ENCODE results near the gene GMPR2.

The GMPR2 gene

DNA sequence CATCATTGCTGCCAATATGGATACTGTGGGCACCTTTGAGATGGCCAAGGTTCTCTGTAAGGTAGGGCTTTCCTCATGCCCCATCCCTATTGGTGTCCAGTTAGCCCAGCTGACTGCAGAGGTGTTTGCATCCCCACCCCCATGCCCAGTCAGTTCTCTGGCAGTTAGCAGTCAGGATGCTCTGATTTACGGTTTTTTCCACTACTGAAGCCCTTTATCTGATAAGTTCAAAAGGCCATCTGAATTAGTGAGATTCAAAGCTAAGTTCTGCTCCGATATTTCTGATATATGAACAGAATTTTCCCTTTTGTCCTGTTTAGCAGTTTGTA lies 773 bp downstream of the GMPR2 start:
- TF ChIP-seq MYC (IDR thresholded peaks at IDR 0.05; ENCODE audit: low read depth, low read length) (no peak), POLR2A (IDR thresholded peaks at IDR 0.05; ENCODE audit: extremely low read depth, insufficient read length) (no peak)
- TF ChIP-seq, protein P1, sequence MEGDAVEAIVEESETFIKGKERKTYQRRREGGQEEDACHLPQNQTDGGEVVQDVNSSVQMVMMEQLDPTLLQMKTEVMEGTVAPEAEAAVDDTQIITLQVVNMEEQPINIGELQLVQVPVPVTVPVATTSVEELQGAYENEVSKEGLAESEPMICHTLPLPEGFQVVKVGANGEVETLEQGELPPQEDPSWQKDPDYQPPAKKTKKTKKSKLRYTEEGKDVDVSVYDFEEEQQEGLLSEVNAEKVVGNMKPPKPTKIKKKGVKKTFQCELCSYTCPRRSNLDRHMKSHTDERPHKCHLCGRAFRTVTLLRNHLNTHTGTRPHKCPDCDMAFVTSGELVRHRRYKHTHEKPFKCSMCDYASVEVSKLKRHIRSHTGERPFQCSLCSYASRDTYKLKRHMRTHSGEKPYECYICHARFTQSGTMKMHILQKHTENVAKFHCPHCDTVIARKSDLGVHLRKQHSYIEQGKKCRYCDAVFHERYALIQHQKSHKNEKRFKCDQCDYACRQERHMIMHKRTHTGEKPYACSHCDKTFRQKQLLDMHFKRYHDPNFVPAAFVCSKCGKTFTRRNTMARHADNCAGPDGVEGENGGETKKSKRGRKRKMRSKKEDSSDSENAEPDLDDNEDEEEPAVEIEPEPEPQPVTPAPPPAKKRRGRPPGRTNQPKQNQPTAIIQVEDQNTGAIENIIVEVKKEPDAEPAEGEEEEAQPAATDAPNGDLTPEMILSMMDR (IDR thresholded peaks at IDR 0.05; ENCODE audit: low read depth, low read length): no peak
- TF ChIP-seq, protein P2, sequence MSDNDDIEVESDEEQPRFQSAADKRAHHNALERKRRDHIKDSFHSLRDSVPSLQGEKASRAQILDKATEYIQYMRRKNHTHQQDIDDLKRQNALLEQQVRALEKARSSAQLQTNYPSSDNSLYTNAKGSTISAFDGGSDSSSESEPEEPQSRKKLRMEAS (IDR thresholded peaks at IDR 0.05; ENCODE audit: low read depth, low read length): no peak
- DNase-seq (ENCODE audit: low read depth): no peak
- peak overlapping the region; percentile 84 for H3K4me3 ChIP-seq (ENCODE audit: low read depth, low read length)

DNA sequence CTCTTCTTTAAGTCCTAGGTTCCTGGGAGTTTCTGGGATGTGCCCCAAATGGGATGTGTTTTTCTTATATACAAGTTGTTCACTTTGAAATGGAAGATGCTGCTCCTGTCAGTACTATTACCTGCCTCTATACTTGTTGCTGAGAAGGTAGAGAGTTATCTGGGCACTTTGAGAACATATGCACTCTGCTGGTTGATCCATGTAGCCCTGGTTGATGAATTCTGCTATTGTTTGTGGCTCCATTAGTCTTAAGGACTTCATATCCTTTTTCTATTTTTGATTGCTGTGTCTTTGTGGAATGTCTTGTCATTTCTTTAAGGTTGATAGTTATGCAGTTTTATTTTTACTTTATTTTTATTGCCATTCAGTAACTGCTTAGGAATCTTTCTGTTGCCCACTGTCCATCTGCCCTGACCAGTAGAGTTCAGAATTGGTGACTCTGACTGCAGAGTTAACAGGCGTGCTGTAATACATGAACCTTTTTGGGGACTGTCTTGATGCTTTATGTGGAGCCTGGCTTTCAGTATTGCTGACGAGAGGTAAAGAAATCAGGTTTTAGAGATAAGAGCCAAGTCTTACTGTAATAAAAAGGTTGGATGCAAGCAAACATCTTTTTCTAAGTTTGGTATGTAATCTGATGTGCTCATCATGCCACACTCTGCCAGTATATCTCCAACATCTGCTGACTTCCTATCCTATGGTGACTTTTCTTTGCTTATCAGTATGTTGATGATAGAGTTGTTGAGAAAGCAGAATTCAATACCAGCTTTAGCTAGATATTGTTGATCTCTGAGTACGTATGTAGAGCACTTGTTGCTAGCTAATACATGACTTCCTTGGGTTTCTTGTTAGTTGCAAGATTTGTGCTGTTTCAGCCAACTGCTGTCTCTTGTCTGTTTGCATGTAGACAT lies 1.6 kb downstream of the GMPR2 start:
- TF ChIP-seq MYC (IDR thresholded peaks at IDR 0.05; ENCODE audit: low read depth, low read length) (no peak), POLR2A (IDR thresholded peaks at IDR 0.05; ENCODE audit: extremely low read depth, insufficient read length) (no peak)
- TF ChIP-seq, protein P2 (IDR thresholded peaks at IDR 0.05; ENCODE audit: low read depth, low read length): no peak
- TF ChIP-seq, protein P1 (IDR thresholded peaks at IDR 0.05; ENCODE audit: low read depth, low read length): no peak
- no peak for DNase-seq (ENCODE audit: low read depth)
- peak overlapping the region; percentile 84 for H3K4me3 ChIP-seq (ENCODE audit: low read depth, low read length)

DNA sequence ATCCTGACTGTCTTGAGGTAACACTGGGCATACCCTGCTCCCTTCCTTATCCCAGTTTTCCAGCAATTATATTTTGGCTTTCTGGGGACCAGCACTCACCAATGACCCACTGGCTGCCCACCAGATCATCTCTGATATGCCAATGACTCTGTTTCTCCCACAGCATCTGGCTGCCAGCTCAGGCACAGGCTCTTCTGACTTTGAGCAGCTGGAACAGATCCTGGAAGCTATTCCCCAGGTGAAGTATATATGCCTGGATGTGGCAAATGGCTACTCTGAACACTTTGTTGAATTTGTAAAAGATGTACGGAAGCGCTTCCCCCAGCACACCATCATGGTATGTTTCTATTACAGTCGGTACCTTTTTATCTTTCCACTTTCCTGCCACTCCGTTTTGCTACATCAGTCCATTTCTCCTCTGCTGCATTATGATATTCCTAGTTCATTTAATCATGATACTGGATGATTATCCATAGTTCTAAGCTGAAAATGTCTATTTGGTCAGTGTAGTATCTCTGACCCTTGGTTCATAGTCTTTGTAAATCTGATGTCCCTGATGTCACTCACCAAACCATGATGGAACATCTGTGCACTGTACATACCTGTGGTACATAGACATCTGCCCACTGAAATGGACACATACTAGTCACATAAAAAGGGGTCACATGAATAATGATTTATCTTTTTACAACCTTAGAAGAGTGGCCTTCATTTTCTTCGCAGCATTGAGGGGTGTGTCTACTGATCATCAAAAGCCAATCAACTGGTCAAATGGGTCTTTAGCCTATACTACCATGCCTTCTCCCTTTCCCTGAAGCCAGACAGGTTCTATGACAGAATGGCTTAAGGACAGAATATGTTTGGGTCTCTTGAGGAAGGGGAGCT lies 3.3 kb downstream of the GMPR2 start:
- TF ChIP-seq, protein P2 (IDR thresholded peaks at IDR 0.05; ENCODE audit: low read depth, low read length): no peak
- TF ChIP-seq POLR2A (IDR thresholded peaks at IDR 0.05; ENCODE audit: extremely low read depth, insufficient read length) (no peak), MYC (IDR thresholded peaks at IDR 0.05; ENCODE audit: low read depth, low read length) (no peak)
- TF ChIP-seq, protein P1 (IDR thresholded peaks at IDR 0.05; ENCODE audit: low read depth, low read length): no peak
- H3K4me3 ChIP-seq (ENCODE audit: low read depth, low read length): no peak overlapping the region

DNA sequence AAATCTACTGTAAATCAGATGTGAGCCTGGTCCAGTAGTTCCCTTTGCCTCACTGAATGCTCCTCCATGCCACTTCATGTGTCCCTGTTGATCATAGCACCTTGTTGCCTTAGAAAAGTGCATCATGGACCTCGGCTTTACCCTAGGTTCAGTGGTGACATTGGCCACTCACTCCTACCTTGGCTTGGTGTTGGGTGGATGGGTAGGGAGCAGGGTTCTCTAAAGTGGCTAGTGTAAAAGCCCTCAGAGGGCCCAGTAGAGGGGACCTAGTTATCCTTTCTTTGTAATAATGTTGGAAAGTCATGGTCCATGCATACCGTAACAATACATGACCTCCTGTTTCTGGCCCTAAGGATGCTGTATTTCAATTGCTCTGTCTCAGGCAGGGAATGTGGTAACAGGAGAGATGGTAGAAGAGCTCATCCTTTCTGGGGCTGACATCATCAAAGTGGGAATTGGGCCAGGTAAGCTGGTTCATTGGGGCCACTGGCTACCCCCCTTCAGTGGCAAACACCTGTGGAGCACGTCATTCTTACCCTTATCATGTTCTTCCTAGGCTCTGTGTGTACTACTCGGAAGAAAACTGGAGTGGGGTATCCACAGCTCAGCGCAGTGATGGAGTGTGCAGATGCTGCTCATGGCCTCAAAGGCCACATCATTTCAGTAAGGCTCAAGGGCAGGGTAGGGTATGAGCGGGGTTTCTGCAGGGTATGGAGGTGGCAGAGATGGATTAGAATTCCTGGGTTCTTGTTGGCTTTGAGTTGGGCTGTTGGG lies 4.1 kb downstream of the GMPR2 start:
- TF ChIP-seq, protein P2 (IDR thresholded peaks at IDR 0.05; ENCODE audit: low read depth, low read length): no peak
- TF ChIP-seq POLR2A (IDR thresholded peaks at IDR 0.05; ENCODE audit: extremely low read depth, insufficient read length) (no peak), MYC (IDR thresholded peaks at IDR 0.05; ENCODE audit: low read depth, low read length) (no peak)
- TF ChIP-seq, protein P1 (IDR thresholded peaks at IDR 0.05; ENCODE audit: low read depth, low read length): no peak
- DNase-seq (ENCODE audit: low read depth): no peak
- no peak overlapping the region for H3K4me3 ChIP-seq (ENCODE audit: low read depth, low read length)

More for the DNA sequence above, 3.3 kb downstream of the GMPR2 start:
- DNase-seq (ENCODE audit: low read depth): no peak

DNA sequence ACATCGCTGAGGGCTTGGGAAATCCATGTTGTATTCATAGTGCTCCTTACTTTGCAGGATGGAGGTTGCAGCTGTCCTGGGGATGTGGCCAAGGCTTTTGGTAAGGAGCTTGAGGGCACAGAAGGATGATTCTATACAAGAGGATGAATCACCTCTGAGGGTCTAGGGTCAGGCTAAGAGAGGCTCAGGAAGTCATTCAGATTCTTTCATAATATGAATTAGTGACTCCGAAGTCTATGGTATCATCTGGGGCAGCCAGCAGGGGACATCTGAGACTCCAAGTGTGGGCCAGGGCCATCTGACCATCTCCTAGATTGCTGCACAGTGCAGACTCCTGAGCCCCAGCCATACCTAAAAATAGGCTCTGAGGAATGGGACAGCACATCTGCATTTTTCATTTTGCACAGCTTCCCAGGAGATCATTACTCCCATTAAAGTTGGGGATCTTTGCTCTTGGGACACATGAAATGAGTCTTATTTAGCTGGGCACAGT lies 4.8 kb downstream of the GMPR2 start:
- DNase-seq (ENCODE audit: low read depth): no peak
- TF ChIP-seq POLR2A (IDR thresholded peaks at IDR 0.05; ENCODE audit: extremely low read depth, insufficient read length) (no peak), MYC (IDR thresholded peaks at IDR 0.05; ENCODE audit: low read depth, low read length) (no peak)
- TF ChIP-seq, protein P2 (IDR thresholded peaks at IDR 0.05; ENCODE audit: low read depth, low read length): no peak
- TF ChIP-seq, protein P1 (IDR thresholded peaks at IDR 0.05; ENCODE audit: low read depth, low read length): no peak
- H3K4me3 ChIP-seq (ENCODE audit: low read depth, low read length): no peak overlapping the region
